NCI-H146 (cell line): ENCODE results near the gene TNXB.
"Not testable (repeated sequence)": the region's sequence is repeated elsewhere in the genome, so short reads cannot be mapped to it uniquely, and the experiment has no call there.

ENCODE experiments used
- DNase-seq: peaks from one replicate; lab custom pipeline; 2025; lab: John Stamatoyannopoulos, UW

Gene TNXB

GRCh38 chr6:32004393-32004792 is 104.7 kb downstream of the TNXB start:
- not testable (repeated sequence) for DNase-seq

- not testable (repeated sequence) for DNase-seq
Observed at GRCh38 chr6:32003301-32003700, 105.8 kb downstream of the TNXB start.

- DNase-seq, result not testable (repeated sequence)
Observed at GRCh38 chr6:32002546-32003268, 106.4 kb downstream of the TNXB start.

GRCh38 chr6:31996385-31996784 is 112.8 kb downstream of the TNXB start:
- DNase-seq, result not testable (repeated sequence)

- DNase-seq, result not testable (repeated sequence)
Observed at GRCh38 chr6:31994421-31994820, 114.7 kb downstream of the TNXB start.
